C4-2B (cell line): ENCODE measurements around the gene DVL1.

Experiments
- H3K27ac ChIP-seq: fragments of 450-650 bp; 2 replicates; pipeline ENCODE4 v1.5.1; 2017
- CTCF ChIP-seq: fragments of 450-650 bp; conservative IDR thresholded peaks from 2 replicates; pipeline ENCODE4 v1.5.1; 2017; ENCODE audit warnings: mild to moderate bottlenecking
- ZFX ChIP-seq: fragments of 450-650 bp; IDR thresholded peaks from 2 replicates; pipeline ENCODE4 v1.6.1; 2017

Gene DVL1

GRCh38 chr1:1299686-1300351 is 49.4 kb downstream of the DVL1 start:
- peak overlapping the region; percentile 27 for H3K27ac ChIP-seq
- TF ChIP-seq CTCF (peak; percentile 53), ZFX (no peak)

GRCh38 chr1:1298861-1299685 is 50.1 kb downstream of the DVL1 start:
- no peak overlapping the region; the same call in 1 of the 2 replicates for H3K27ac ChIP-seq
- TF ChIP-seq ZFX (no peak), CTCF (no peak)

- TF ChIP-seq CTCF (no peak), ZFX (no peak)
- no peak overlapping the region for H3K27ac ChIP-seq
Observed at GRCh38 chr1:1297802-1298424, 51.3 kb downstream of the DVL1 start.

GRCh38 chr1:1296070-1297061 is 52.9 kb downstream of the DVL1 start:
- TF ChIP-seq ZFX (no peak), CTCF (no peak)

GRCh38 chr1:1295154-1295923 is 53.9 kb downstream of the DVL1 start:
- H3K27ac ChIP-seq: no peak overlapping the region
- TF ChIP-seq ZFX (no peak), CTCF (no peak)

More at GRCh38 chr1:1296070-1297061, 52.9 kb downstream of the DVL1 start:
- H3K27ac ChIP-seq: no peak overlapping the region

- no peak overlapping the region for H3K27ac ChIP-seq
- TF ChIP-seq CTCF: no peak
- TF ChIP-seq ZFX: no peak
Observed at GRCh38 chr1:1294250-1294890, 54.8 kb downstream of the DVL1 start.
